NCI-H748 (cell line): ENCODE measurements around the gene DAB1.
A peak's percentile ranks its signal among the peaks of the same experiment; 100 is the strongest.

Experiments used
- DNase-seq: peaks from one replicate; lab custom pipeline; 2025; ENCODE audit not compliant: unreplicated experiment; lab: John Stamatoyannopoulos, UW

The DAB1 gene

GRCh38 chr1:57319791-57320190 is 104.1 kb downstream of the DAB1 start:
- DNase-seq, result no peak

DNA sequence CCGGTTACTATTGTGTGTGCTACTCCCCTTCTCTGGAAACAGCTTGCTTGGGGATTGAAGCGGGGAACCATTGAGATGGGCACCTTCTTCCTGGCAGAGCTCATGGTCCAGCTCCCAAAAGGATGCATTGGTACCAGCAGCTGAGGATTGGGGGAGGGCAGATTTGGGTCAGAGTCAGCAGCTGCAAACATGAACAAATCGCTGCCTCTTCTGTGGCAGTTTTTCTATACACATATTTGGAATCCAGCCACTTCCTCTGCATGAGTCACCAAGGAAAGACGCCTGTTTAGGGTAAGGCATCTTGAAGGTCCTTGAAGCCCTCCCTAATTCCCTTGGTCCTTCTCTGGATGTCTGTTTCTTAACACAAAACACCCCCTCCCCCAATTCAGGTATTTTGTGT is 104.7 kb downstream of the DAB1 start:
- no peak for DNase-seq

DNA sequence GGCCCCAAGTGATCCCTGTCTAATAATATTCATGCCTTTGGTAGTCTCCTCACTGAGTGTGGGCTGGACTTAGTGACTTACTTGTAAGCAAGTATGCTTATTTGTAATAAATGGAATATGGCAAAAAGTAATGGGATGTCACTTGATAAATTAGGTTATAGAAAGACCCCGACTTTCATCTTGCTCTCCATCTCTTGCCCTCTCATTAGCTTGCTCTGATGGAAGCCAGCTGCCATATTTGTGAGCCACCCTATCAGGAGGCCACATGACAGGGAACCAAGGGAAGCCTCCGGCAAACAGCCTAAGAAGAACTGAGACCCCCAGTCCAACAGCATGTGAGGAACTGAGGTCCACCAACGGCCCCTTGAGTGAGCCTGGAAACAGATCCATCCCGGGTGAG is 107.0 kb downstream of the DAB1 start:
- DNase-seq, result no peak

GRCh38 chr1:57316291-57316690 is 107.6 kb downstream of the DAB1 start:
- no peak for DNase-seq

DNA sequence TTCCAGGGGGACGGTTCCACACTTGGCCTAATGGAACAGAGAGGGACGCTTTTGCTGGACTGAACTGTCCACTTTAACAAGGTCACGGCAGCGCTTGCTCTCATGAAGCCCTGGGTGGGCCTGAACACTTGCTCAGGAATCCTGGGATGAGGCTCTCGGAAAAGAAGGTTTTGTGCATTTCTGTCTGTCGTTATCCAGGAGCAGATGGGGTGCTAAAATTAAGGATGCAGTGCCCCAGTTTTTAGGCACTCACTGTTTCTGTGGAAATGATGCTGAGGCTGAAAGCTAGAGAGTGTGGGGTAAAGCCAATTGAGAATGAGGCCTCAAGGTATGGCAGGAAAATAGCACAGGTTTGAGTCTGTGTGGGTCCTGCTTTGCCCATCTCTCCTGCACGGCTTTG is 111.0 kb downstream of the DAB1 start:
- DNase-seq, result no peak

- no peak for DNase-seq
These were observed 112.4 kb downstream of the DAB1 start for GRCh38 chr1:57311411-57311810.

- DNase-seq, result no peak
These were observed 112.9 kb downstream of the DAB1 start for GRCh38 chr1:57311006-57311405.

- peak; percentile 70 for DNase-seq
These were observed 114.2 kb downstream of the DAB1 start for GRCh38 chr1:57309630-57310029.

- peak; percentile 83 for DNase-seq
These were observed 116.3 kb downstream of the DAB1 start for GRCh38 chr1:57307392-57308170.

DNA sequence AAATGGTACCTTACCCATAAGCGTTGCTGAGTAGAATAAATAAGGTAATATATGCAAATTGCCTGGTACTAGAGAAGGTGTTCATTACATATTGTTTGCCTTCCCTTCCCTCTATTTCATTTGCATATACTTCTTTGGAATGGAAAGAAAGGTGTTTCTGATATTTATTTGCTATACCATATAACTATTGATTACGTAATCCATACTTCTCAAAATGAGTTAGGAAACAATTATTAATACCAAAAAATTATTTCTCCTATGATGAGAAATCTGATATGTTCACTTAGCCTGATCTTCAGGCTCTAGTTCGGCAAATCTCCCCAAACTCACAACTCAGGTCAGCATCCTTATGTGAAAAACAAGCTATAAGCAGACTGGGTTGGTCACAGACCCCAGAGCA is 119.3 kb downstream of the DAB1 start:
- no peak for DNase-seq

- DNase-seq, result no peak
These were observed 120.9 kb downstream of the DAB1 start for GRCh38 chr1:57302812-57303596.

- DNase-seq, result no peak
These were observed 123.7 kb downstream of the DAB1 start for GRCh38 chr1:57300186-57300585.

DNA sequence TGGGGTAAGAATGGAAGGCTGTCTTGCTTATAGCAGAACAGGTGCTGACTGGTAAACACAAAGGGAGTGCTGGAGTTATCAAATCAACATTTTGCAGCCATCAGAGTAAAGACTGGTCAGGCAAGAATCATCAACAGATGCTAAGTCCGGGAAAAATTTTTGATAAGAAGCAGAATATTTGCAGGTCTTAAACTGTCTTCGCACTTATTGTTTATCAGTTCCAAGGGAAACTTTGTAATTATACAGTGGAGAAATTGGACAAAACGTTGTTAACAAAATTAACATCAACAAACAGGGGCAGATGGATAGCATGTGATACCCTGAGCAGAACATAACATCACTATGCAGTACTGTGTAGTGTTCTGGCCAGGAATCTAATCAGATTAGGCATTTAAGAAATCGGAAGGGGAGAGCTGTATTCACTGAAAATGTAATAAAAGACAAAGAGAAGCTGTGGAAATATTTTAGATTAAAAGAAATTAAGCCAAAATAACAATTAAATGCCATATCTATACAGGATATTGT is 127.1 kb downstream of the DAB1 start:
- peak; percentile 35 for DNase-seq

- no peak for DNase-seq
These were observed 128.5 kb downstream of the DAB1 start for GRCh38 chr1:57295326-57295725.

- DNase-seq, result no peak
These were observed 129.7 kb downstream of the DAB1 start for GRCh38 chr1:57294177-57294576.

GRCh38 chr1:57293214-57293613 is 130.6 kb downstream of the DAB1 start:
- DNase-seq, result no peak

DNA sequence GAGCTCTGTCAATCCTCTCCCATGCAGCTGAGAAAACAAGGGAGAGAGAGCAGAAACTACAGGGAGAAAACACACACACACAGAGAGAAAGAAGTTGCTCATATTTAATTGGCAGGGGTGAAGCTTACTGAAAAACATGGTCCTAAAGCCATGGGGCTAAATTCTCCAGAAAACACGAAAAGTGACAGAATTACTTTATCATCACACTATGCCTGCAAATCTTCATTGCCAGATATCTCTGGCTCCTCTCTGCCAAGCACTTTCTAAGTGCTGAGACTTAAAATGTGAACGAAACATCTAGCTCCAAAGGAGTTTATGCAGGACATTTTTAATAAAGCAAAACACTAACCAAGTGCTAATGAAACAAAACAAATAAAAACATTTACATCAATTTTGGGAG is 134.1 kb downstream of the DAB1 start:
- DNase-seq, result no peak

- DNase-seq, result no peak
These were observed 137.9 kb downstream of the DAB1 start for GRCh38 chr1:57285992-57286391.

GRCh38 chr1:57282411-57282810 is 141.4 kb downstream of the DAB1 start:
- DNase-seq, result no peak

GRCh38 chr1:57281324-57281723 is 142.5 kb downstream of the DAB1 start:
- DNase-seq, result no peak

- no peak for DNase-seq
These were observed 143.8 kb downstream of the DAB1 start for GRCh38 chr1:57279909-57280666.
